Common myeloid progenitor, CD34-positive (primary cell): Measurements from ENCODE around the gene PLEKHG3.

ENCODE experiments used
- CTCF ChIA-PET: fragments of 350-600 bp; sonication (Branson Sonifier 250); formaldehyde crosslinking; loops from one replicate; lab custom pipeline; 2021; ENCODE audit warnings: antibody characterized with exemption; lab: Charles Lee
- POLR2A ChIA-PET: fragments of 350-600 bp; sonication (Branson Sonifier 250); formaldehyde crosslinking; loops from one replicate; lab custom pipeline; 2021; ENCODE audit warnings: antibody characterized with exemption; lab: Charles Lee
- DNase-seq, 3 donors: peaks; one replicate each; pipeline versions ENCODE4 v3.0.0 to v3.0.0-alpha.2; 2013
- H3K27ac ChIP-seq, 2 experiments: 1 replicate in 1 of 2; 2 replicates in 1 of 2; pipeline ENCODE4 v1.7.0; 2013; ENCODE audit warnings: inconsistent platforms in 2 of 2, low read length in 2 of 2, mild to moderate bottlenecking in 2 of 2, low read depth in 1 of 2, moderate library complexity in 1 of 2; ENCODE audit not compliant: severe bottlenecking in 2 of 2, insufficient read depth in 1 of 2, poor library complexity in 1 of 2
- H3K27me3 ChIP-seq, 5 experiments: replicated peaks in 2 of 5; 1 replicate in 3 of 5; 2 replicates in 2 of 5; pipeline versions ENCODE4 v1.6.1 to v1.7.0; 2013; ENCODE audit warnings: low read length in 4 of 5, mild to moderate bottlenecking in 2 of 5, moderate library complexity in 2 of 5, inconsistent platforms in 1 of 5; ENCODE audit not compliant: insufficient read depth in 5 of 5, control insufficient read depth in 4 of 5
- H3K36me3 ChIP-seq, 4 experiments: 1 replicate in 2 of 4; 2 replicates in 2 of 4; pipeline versions ENCODE4 v1.6.1 to v1.7.0; 2013; ENCODE audit warnings: low read length in 3 of 4, control low read depth in 1 of 4, mild to moderate bottlenecking in 1 of 4; ENCODE audit not compliant: control insufficient read depth in 4 of 4, insufficient read depth in 4 of 4
- H3K4me1 ChIP-seq, 4 experiments: 1 replicate in 3 of 4; 2 replicates in 1 of 4; pipeline versions ENCODE4 v1.6.1 to v1.7.1; 2013; ENCODE audit warnings: low read length in 3 of 4, mild to moderate bottlenecking in 3 of 4, control low read depth in 1 of 4, inconsistent platforms in 1 of 4, moderate library complexity in 1 of 4; ENCODE audit not compliant: control insufficient read depth in 4 of 4, insufficient read depth in 4 of 4; ENCODE audit errors: control extremely low read depth in 1 of 4
- H3K4me3 ChIP-seq, 7 experiments: 1 replicate in 4 of 7; 2 replicates in 3 of 7; pipeline versions ENCODE4 v1.5.1 to v1.7.0; 2013; ENCODE audit warnings: mild to moderate bottlenecking in 7 of 7, low read length in 6 of 7, moderate library complexity in 6 of 7, inconsistent platforms in 2 of 7, low read depth in 2 of 7, control low read depth in 1 of 7; ENCODE audit not compliant: insufficient read depth in 4 of 7, control insufficient read depth in 1 of 7; ENCODE audit errors: extremely low read depth in 1 of 7
- H3K9me3 ChIP-seq, 5 experiments: 1 replicate in 4 of 5; 2 replicates in 1 of 5; pipeline versions ENCODE4 v1.6.1 to v1.7.1; 2013; ENCODE audit warnings: low read length in 4 of 5, mild to moderate bottlenecking in 2 of 5, inconsistent platforms in 1 of 5, low read depth in 1 of 5, moderate library complexity in 1 of 5; ENCODE audit not compliant: control insufficient read depth in 4 of 5, insufficient read depth in 2 of 5; ENCODE audit errors: control extremely low read depth in 1 of 5
- WGBS: methylation state at CpG from one replicate; pipeline ENCODE4 v1.1.5; 2013; ENCODE audit not compliant: insufficient coverage; 5-methylcytosine and 5-hydroxymethylcytosine counted together

The PLEKHG3 gene

DNA sequence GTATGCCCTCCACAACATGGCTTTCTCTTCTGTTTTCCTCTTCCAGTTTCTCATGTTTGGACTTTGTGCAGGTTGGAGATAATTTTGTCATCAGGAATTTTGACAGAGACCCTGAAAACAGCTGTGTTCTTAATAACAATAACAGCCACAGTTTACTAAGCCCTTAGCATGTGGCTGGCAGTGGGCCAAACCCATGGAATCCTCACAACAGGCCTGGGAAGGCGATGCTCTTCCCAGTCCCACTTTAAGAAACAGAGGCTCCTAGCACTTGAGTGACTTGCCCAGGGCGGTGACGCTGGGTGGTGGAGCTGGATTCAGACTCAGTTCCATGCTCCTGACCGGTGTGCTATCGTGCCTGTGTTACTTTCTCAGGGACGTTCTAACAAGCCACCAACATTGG, 20.1 kb upstream of the PLEKHG3 start:
- H3K4me1 ChIP-seq, result peaks cover 5 to 47% (median 11%) of the 10 kb centered on the region in 4 experiments
- no peak overlapping the region for H3K4me3 ChIP-seq
- ChIA-PET POLR2A (no interaction called here), CTCF (interaction anchor here (1.8 kb wide), 1 partner anchor 16 kb away, joined by 5 read pairs; no protein-coding TSS in a partner anchor)
- H3K9me3 ChIP-seq, result no peaks in the 10 kb centered on the region
- peaks cover 0 to 10% (median 5%) of the 10 kb centered on the region in 5 experiments for H3K27me3 ChIP-seq
- no peaks in the 10 kb centered on the region for H3K36me3 ChIP-seq
- no peak for DNase-seq
- H3K27ac ChIP-seq, result no peak overlapping the region
- WGBS, result 98% methylated on average over 6 of the region's 6 CpGs

DNA sequence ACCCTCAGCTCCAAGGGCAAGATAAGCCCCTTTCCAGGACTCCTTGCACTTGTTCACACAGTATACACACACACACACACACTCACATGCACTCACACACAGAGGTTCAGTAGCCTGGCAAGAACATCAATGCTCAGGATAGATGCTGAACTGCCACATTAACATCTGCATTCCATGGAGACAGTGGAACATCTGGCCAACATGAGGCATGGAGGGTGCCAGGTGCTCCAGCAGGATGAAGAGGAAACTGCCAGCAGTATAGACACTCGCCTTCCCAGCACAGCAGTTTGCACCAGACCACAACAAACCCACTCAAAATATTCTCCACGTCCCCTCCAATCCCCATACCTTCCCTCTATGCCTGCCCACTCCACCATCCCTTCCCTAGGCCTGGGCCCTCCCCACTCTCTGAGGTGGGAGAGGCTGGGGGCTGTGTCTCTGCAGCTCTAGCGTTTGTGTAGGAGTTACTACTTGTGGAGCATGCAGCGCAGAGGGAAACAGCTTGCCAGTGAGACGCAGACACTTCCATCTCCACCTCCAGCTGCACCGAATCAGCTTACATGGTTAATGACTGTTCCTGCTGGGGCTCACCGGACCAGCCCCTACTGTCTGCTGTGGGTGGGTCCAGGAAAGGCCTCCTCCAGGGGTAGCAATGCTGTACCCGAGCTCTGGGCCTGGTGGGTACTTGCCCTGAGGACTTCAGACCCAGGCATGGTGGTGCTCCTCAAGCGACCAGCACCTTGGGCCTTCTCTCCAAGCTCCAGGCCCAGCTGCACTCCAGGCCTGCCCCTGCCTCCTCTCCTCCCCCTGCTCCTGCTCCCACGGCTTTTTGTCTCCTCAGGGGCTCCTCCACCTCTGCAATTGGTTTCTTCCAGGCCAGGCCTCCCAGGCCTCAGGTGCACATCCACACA, 18.6 kb upstream of the PLEKHG3 start:
- no peak overlapping the region for H3K27ac ChIP-seq
- peaks cover 5 to 46% (median 11%) of the 10 kb centered on the region in 4 experiments for H3K4me1 ChIP-seq
- DNase-seq, result no peak
- CTCF ChIA-PET, result interaction anchor here (0.7 to 1.8 kb wide), 2 partner anchors 15 to 296 kb away, joined by 3 to 5 read pairs; no protein-coding TSS in a partner anchor
- 96% methylated on average over 7 of the region's 10 CpGs for WGBS
- H3K36me3 ChIP-seq, result no peaks in the 10 kb centered on the region
- H3K27me3 ChIP-seq, result peaks cover 0 to 19% (median 6%) of the 10 kb centered on the region in 5 experiments
- no peak overlapping the region for H3K4me3 ChIP-seq
- POLR2A ChIA-PET, result interaction anchor here (1.0 kb wide), 1 partner anchor 12 kb away, joined by 3 read pairs; no protein-coding TSS in a partner anchor
- no peaks in the 10 kb centered on the region for H3K9me3 ChIP-seq

GRCh38 chr14:64686282-64686615, 18.0 kb upstream of the PLEKHG3 start:
- POLR2A ChIA-PET, result interaction anchor here (1.0 kb wide), 1 partner anchor 12 kb away, joined by 3 read pairs; no protein-coding TSS in a partner anchor
- Histone ChIP-seq H3K4me1 (peaks cover 5 to 47% (median 11%) of the 10 kb centered on the region in 4 experiments), H3K4me3 (no peak overlapping the region), H3K27me3 (peaks cover 0 to 19% (median 6%) of the 10 kb centered on the region in 5 experiments), H3K36me3 (no peaks in the 10 kb centered on the region), H3K9me3 (no peaks in the 10 kb centered on the region), H3K27ac (no peak overlapping the region)
- CTCF ChIA-PET, result interaction anchor here (0.7 to 0.9 kb wide), 2 partner anchors 8 to 296 kb away, joined by 3 to 4 read pairs; no protein-coding TSS in a partner anchor
- WGBS, result 88% methylated on average over 6 of the region's 7 CpGs
- no peak for DNase-seq

- 60% methylated on average over 1 of the region's 2 CpGs for WGBS
- Histone ChIP-seq H3K27ac (no peak overlapping the region), H3K36me3 (no peaks in the 10 kb centered on the region), H3K4me1 (peaks cover 5 to 46% (median 11%) of the 10 kb centered on the region in 4 experiments), H3K9me3 (no peaks in the 10 kb centered on the region), H3K4me3 (no peak overlapping the region), H3K27me3 (peaks cover 0 to 19% (median 6%) of the 10 kb centered on the region in 5 experiments)
- ChIA-PET CTCF (interaction anchor here (0.7 to 2.5 kb wide), 10 partner anchors 10 to 196 kb away, joined by 3 to 14 read pairs (median 3); no protein-coding TSS in a partner anchor), POLR2A (no interaction called here)
- peak; percentile 52 to 86 (median 83) for DNase-seq
Measured at GRCh38 chr14:64688031-64688430, 16.2 kb upstream of the PLEKHG3 start.

DNA sequence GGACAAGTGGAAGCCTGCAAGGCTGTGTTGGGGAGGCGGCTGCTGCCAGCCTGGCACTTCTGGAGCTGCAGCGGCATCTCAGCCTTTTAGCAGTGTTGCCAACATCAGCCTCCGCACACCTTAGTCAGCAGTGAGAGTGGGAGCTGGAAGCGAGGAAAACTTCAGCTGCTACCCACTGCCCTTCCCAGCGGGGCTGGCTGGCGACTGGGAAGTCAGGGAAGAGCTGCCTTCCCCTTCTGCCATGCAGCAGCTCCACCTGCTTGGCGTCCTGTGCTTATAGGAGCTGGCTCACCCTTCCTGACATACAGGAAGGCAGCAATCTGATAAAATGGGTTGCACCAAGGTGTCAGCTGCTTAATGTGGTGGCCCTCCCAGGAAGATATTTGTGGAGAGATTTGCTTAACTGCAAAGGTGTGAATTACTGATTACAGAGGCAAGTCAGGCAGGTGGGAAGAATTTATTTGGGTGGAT, 15.4 kb upstream of the PLEKHG3 start:
- peaks cover 0 to 22% (median 6%) of the 10 kb centered on the region in 5 experiments for H3K27me3 ChIP-seq
- H3K36me3 ChIP-seq, result no peaks in the 10 kb centered on the region
- DNase-seq, result peak in 1 of 3 donors; percentile 30
- H3K27ac ChIP-seq, result no peak overlapping the region
- 76% methylated on average over 7 of the region's 7 CpGs for WGBS
- peaks cover 5 to 47% (median 11%) of the 10 kb centered on the region in 4 experiments for H3K4me1 ChIP-seq
- POLR2A ChIA-PET, result interaction anchor here (0.6 to 0.9 kb wide), 3 partner anchors 12 to 928 kb away, joined by 3 read pairs; no protein-coding TSS in a partner anchor
- CTCF ChIA-PET, result interaction anchor here (0.6 to 2.5 kb wide), 8 partner anchors 10 to 195 kb away, joined by 3 to 14 read pairs (median 3); no protein-coding TSS in a partner anchor
- H3K9me3 ChIP-seq, result no peaks in the 10 kb centered on the region
- no peak overlapping the region for H3K4me3 ChIP-seq

- no peaks in the 10 kb centered on the region for H3K9me3 ChIP-seq
- H3K27me3 ChIP-seq, result peaks cover 0 to 25% (median 6%) of the 10 kb centered on the region in 5 experiments
- DNase-seq, result no peak
- no peak overlapping the region for H3K4me3 ChIP-seq
- ChIA-PET POLR2A (interaction anchor here (0.9 kb wide), 1 partner anchor 13 kb away, joined by 3 read pairs; no protein-coding TSS in a partner anchor), CTCF (interaction anchor here (0.6 to 2.5 kb wide), 6 partner anchors 9 to 195 kb away, joined by 3 to 14 read pairs (median 3); no protein-coding TSS in a partner anchor)
- H3K27ac ChIP-seq, result no peak overlapping the region
- WGBS, result no CpG with 5 or more reads among the region's 3 CpGs
- peaks cover 5 to 50% (median 11%) of the 10 kb centered on the region in 4 experiments for H3K4me1 ChIP-seq
- H3K36me3 ChIP-seq, result no peaks in the 10 kb centered on the region
Measured at GRCh38 chr14:64689289-64689688, 14.9 kb upstream of the PLEKHG3 start.
